HepG2 (cell line): ENCODE data around the gene ATP6V0A1. TPM values are rescaled to one million over a fixed set of nuclear protein-coding genes. Genes with fewer than 3 reads are reported as not detected.

Experiments
- ATAC-seq: fragments of 200-7000 bp; cut with Tn5 transposase; 3 replicates; pipeline ENCODE4 v1.9.1; 2020; ENCODE audit warnings: mild to moderate bottlenecking, moderate library complexity
- BruUV-seq: library from RNA; stranded (reverse); fragments of 400-500 nt; replicated peaks from 2 replicates; lab custom pipeline; 2021; lab: Mats Ljungman, UMichigan
- CTCF ChIA-PET: fragments of 300-600 bp; formaldehyde crosslinking; extraction: SDS; loops from one replicate; lab custom pipeline; 2021; ENCODE audit warnings: low total read pairs, inconsistent platforms, low intra/inter-chr PET ratio; lab: Yijun Ruan, JAX
- POLR2A ChIA-PET: fragments of 350-600 bp; sonication (Branson Sonifier 250); formaldehyde crosslinking; loops from one replicate; lab custom pipeline; 2020; ENCODE audit warnings: antibody characterized with exemption, inconsistent platforms; lab: Yijun Ruan, JAX
- DNase-seq: peaks from one replicate; pipeline ENCODE4 v3.0.0-alpha.2; 2015; ENCODE audit warnings: low spot score
- FAIRE-seq: peaks from 3 replicates; lab custom pipeline; 2011; peaks lifted over from hg19 to GRCh38; lab: Jason Lieb, UNC
- H2AFZ ChIP-seq: one replicate; pipeline ENCODE4 v1.6.1; 2011; ENCODE audit warnings: low read length, inconsistent platforms
- H3K27ac ChIP-seq: fragments of 300-600 bp; 3 replicates; pipeline ENCODE4 v1.8.0; 2011; ENCODE audit warnings: mixed run types, mild to moderate bottlenecking, mixed read lengths, low read length, inconsistent platforms; ENCODE audit not compliant: insufficient read depth; ENCODE audit errors: extremely low read length
- H3K27me3 ChIP-seq, 2 experiments: fragments of 200-600 bp in 1 of 2; 2 replicates in 1 of 2; 3 replicates in 1 of 2; pipeline versions ENCODE4 v1.6.0 to v1.8.0; 2011; ENCODE audit warnings: low read length in 2 of 2, mild to moderate bottlenecking in 2 of 2, moderate library complexity in 2 of 2, inconsistent platforms in 1 of 2; ENCODE audit not compliant: insufficient read depth in 2 of 2, control insufficient read depth in 1 of 2
- H3K36me3 ChIP-seq, 2 experiments: fragments of 200-600 bp in 1 of 2; replicated peaks in 1 of 2; 2 replicates in 1 of 2; 3 replicates in 1 of 2; pipeline versions ENCODE4 v1.5.1 to v1.8.0; 2011; ENCODE audit warnings: low read length in 2 of 2, inconsistent platforms in 1 of 2; ENCODE audit not compliant: insufficient read depth in 2 of 2, control insufficient read depth in 1 of 2
- H3K4me1 ChIP-seq: 2 replicates; pipeline ENCODE4 v1.5.1; 2012; ENCODE audit warnings: low read length, inconsistent platforms; ENCODE audit not compliant: insufficient read depth
- H3K4me2 ChIP-seq: 2 replicates; pipeline ENCODE4 v1.6.0; 2011; ENCODE audit warnings: low read depth, low read length, inconsistent platforms
- H3K4me3 ChIP-seq, 3 experiments: fragments of 200-600 bp in 1 of 3; sonication (generic), shearing (Covaris generic) in 1 of 3; replicated peaks in 1 of 3; 2 replicates each; pipeline ENCODE4 v1.5.1; 2011 to 2016; ENCODE audit warnings: low read length in 3 of 3, inconsistent platforms in 2 of 3, low read depth in 2 of 3, mild to moderate bottlenecking in 2 of 3, control low read depth in 1 of 3, mixed read lengths in 1 of 3; ENCODE audit not compliant: insufficient read depth in 1 of 3
- H3K79me2 ChIP-seq: one replicate; pipeline ENCODE4 v1.6.1; 2011; ENCODE audit warnings: low read length, inconsistent platforms; ENCODE audit not compliant: insufficient read depth
- H3K9ac ChIP-seq: 2 replicates; pipeline ENCODE4 v1.6.0; 2011; ENCODE audit warnings: mild to moderate bottlenecking, low read depth, low read length, inconsistent platforms; ENCODE audit not compliant: insufficient read depth
- H3K9me3 ChIP-seq: 2 replicates; pipeline ENCODE4 v1.5.1; 2012; ENCODE audit warnings: mild to moderate bottlenecking, low read length
- H4K20me1 ChIP-seq: 2 replicates; pipeline ENCODE4 v1.6.0; 2011; ENCODE audit warnings: inconsistent platforms, mild to moderate bottlenecking, low read length, moderate library complexity; ENCODE audit not compliant: insufficient read depth
- BCL3 ChIP-seq: sonication (generic); formaldehyde crosslinking; IDR thresholded peaks from 2 replicates; pipeline ENCODE4 v1.5.1; 2020; ENCODE audit warnings: mild to moderate bottlenecking, missing genetic modification reagents, moderate library complexity
- BHLHE40 ChIP-seq: IDR thresholded peaks from 2 replicates; pipeline ENCODE4 v1.6.1; 2011; ENCODE audit warnings: low read length, improper control_type of control experiment
- CREM ChIP-seq, 2 experiments: sonication (generic) in 1 of 2; formaldehyde crosslinking in 1 of 2; IDR thresholded peaks; 2 replicates each; pipeline versions ENCODE4 v1.4.0 to v1.6.1; 2016 to 2020; ENCODE audit warnings: antibody characterized with exemption in 1 of 2, mild to moderate bottlenecking in 1 of 2, missing genetic modification reagents in 1 of 2
- ELF3 ChIP-seq: IDR thresholded peaks from 2 replicates; pipeline ENCODE4 v1.6.1; 2016; ENCODE audit warnings: missing genetic modification reagents, missing compliant biosample characterization
- ETV6 ChIP-seq: sonication (generic); formaldehyde crosslinking; conservative IDR thresholded peaks from 2 replicates; pipeline ENCODE4 v1.4.0; 2020; ENCODE audit warnings: missing genetic modification reagents
- FOSL2 ChIP-seq: sonication (generic); formaldehyde crosslinking; IDR thresholded peaks from 2 replicates; pipeline ENCODE4 v1.4.0; 2020; ENCODE audit warnings: missing genetic modification reagents
- GATAD2A ChIP-seq: IDR thresholded peaks from 2 replicates; pipeline ENCODE4 v1.6.1; 2016
- HNF4G ChIP-seq, 2 experiments: sonication (generic) in 1 of 2; formaldehyde crosslinking in 1 of 2; IDR thresholded peaks; 2 replicates each; pipeline versions ENCODE4 v1.4.0 to v1.6.1; 2011 to 2020; ENCODE audit warnings: borderline replicate concordance in 2 of 2, low read depth in 2 of 2, mild to moderate bottlenecking in 2 of 2, low read length in 1 of 2, missing genetic modification reagents in 1 of 2, moderate library complexity in 1 of 2
- MEIS1 ChIP-seq: sonication (generic); formaldehyde crosslinking; IDR thresholded peaks from 2 replicates; pipeline ENCODE4 v1.9.0; 2021; ENCODE audit warnings: mild to moderate bottlenecking, missing genetic modification reagents, moderate library complexity, borderline replicate concordance
- MTF2 ChIP-seq: sonication (generic); formaldehyde crosslinking; IDR thresholded peaks from 2 replicates; pipeline ENCODE4 v1.5.0; 2020; ENCODE audit warnings: missing genetic modification reagents, borderline replicate concordance
- NR3C1 ChIP-seq: sonication (generic); formaldehyde crosslinking; IDR thresholded peaks from 2 replicates; pipeline ENCODE4 v1.4.0; 2020; ENCODE audit warnings: missing genetic modification reagents
- PAXIP1 ChIP-seq: sonication (generic); formaldehyde crosslinking; conservative IDR thresholded peaks from 2 replicates; pipeline ENCODE4 v1.4.0; 2020; ENCODE audit warnings: mild to moderate bottlenecking, missing genetic modification reagents, moderate library complexity
- POLR2AphosphoS5 ChIP-seq: IDR thresholded peaks from 2 replicates; pipeline ENCODE4 v1.6.1; 2012; ENCODE audit warnings: low read depth, low read length
- ZFP36 ChIP-seq: fragments of 150-350 bp; IDR thresholded peaks from 2 replicates; pipeline ENCODE4 v1.6.1; 2018; ENCODE audit warnings: borderline replicate concordance, low read length, low read depth; ENCODE audit not compliant: partially characterized antibody
- ZNF225 ChIP-seq: sonication (generic); formaldehyde crosslinking; IDR thresholded peaks from 2 replicates; pipeline ENCODE4 v1.4.0; 2020; ENCODE audit warnings: mild to moderate bottlenecking, missing genetic modification reagents
- ZNF276 ChIP-seq: sonication (generic); formaldehyde crosslinking; IDR thresholded peaks from 2 replicates; pipeline ENCODE4 v1.4.0; 2020; ENCODE audit warnings: mild to moderate bottlenecking, low read depth, missing genetic modification reagents
- ZSCAN22 ChIP-seq: sonication (generic); formaldehyde crosslinking; IDR thresholded peaks from 2 replicates; pipeline ENCODE4 v1.4.0; 2020; ENCODE audit warnings: mild to moderate bottlenecking, missing genetic modification reagents
- WGBS: methylation state at CpG from one replicate; pipeline ENCODE4 v1.1.6; 2017; ENCODE audit warnings: low lambda C conversion rate; 5-methylcytosine and 5-hydroxymethylcytosine counted together
- in situ Hi-C: cut with HindIII; loops from 2 replicates; pipeline ENCODE4 v1.10.0; 2017; ENCODE audit warnings: low pct_unique_long_range_greater_than_20kb; ENCODE audit not compliant: extremely low pct_ligation_motif_present
- intact Hi-C: fragments of 100-400 bp; cut with micrococcal nuclease; formaldehyde crosslinking; loops from one replicate; pipeline ENCODE4 v1.10.0; 2022; ENCODE audit not compliant: unreplicated experiment
- polyA plus RNA-seq, 8 experiments: library from polyadenylated mRNA; depleted of rRNA in 3 of 8; stranded (reverse) in 7 of 8; unstranded in 1 of 8; fragments of >200 nt; fragmentation: Illumina TruSeq in 4 of 8; extraction: Trizol in 4 of 8; gene quantifications; 2 replicates each; pipeline versions ENCODE4 v1.2.1 to v1.2.3, GENCODE V29; 2011 to 2016; ENCODE audit warnings: low read depth in 4 of 8, missing spikeins in 1 of 8, mixed read lengths in 1 of 8; ENCODE audit not compliant: insufficient read depth in 1 of 8
- total RNA-seq, 5 experiments: library from RNA; depleted of rRNA; stranded (reverse); fragments of >200 nt; fragmentation: Illumina TruSeq; extraction: Trizol; gene quantifications; 2 replicates each; pipeline ENCODE4 v1.2.3, GENCODE V29; 2016; ENCODE audit warnings: low read depth in 1 of 5

ATP6V0A1 gene
- total and polyA plus RNA-seq, 2 of the 13 experiments (the other 11 are each of a cell fraction or from before 2014, with no cell fraction given), result 27.9 to 54.1 TPM

- peak within 1 kb of the TSS; percentile 66 to 91 (median 79) for H3K4me3 ChIP-seq
- WGBS, result 1% methylated on average over 24 of the region's 26 CpGs
- FAIRE-seq (peak; percentile 97), DNase-seq (peak; percentile 98), ATAC-seq (peak; percentile 56)
- H4K20me1 ChIP-seq, result no peaks in the 10 kb centered on the region
- in situ Hi-C loops (no loop called here), intact Hi-C loops (no loop called here)
- H3K79me2 ChIP-seq, result peaks cover 26% of the 10 kb centered on the region
- BruUV-seq, result no TSS peak
- POLR2A ChIA-PET, result interaction anchor here (0.6 to 7.6 kb wide), 6 partner anchors 9 to 114 kb away, joined by 3 to 128 read pairs (median 22); partner anchors contain the start of genes HSD17B1, NAGLU, PLEKHH3 and PSMC3IP
- peak within 1 kb of the TSS; percentile 91 for H3K27ac ChIP-seq
- H3K9ac ChIP-seq, result peak within 1 kb of the TSS; percentile 94
- H3K4me1 ChIP-seq, result peaks cover 53% of the 10 kb centered on the region
- CTCF ChIA-PET, result interaction anchor here (1.1 kb wide), 1 partner anchor 16 kb away, joined by 3 read pairs; the partner anchor contains the start of gene PSMC3IP
- H3K36me3 ChIP-seq, result peaks cover 14 to 25% of the 10 kb centered on the region in 2 experiments
- H3K9me3 ChIP-seq, result no peaks in the 10 kb centered on the region
- H3K4me2 ChIP-seq, result peak within 1 kb of the TSS; percentile 82
- no peak within 1 kb of the TSS for H2AFZ ChIP-seq
- H3K27me3 ChIP-seq, result no peaks in the 10 kb centered on the region; a peak in 1 of 5 replicates
- peak; percentile 98 for TF ChIP-seq ELF3 (CRISPR knock-in tag)
- TF ChIP-seq NR3C1, result no peak
- peak; percentile 87 for TF ChIP-seq CREM (IDR thresholded peaks at IDR 0.05)
- no peak for TF ChIP-seq CREM (CRISPR knock-in tag; IDR thresholded peaks at IDR 0.05)
- TF ChIP-seq ZNF225, result no peak; the same call in 1 of the 2 replicates
- TF ChIP-seq HNF4G (IDR thresholded peaks at IDR 0.05; ENCODE audit: borderline replicate concordance, low read depth, low read length), result peak; percentile 37; the same call in 1 of the 2 replicates
- no peak; the same call in 1 of the 2 replicates for TF ChIP-seq HNF4G (CRISPR knock-in tag; IDR thresholded peaks at IDR 0.05; ENCODE audit: borderline replicate concordance, low read depth)
- TF ChIP-seq BCL3 (CRISPR knock-in tag), result peak; percentile 23; the same call in 1 of the 2 replicates
- peak; percentile 92; the same call in 1 of the 2 replicates for TF ChIP-seq POLR2AphosphoS5
- TF ChIP-seq PAXIP1 (CRISPR knock-in tag), result peak; percentile 67
- TF ChIP-seq MEIS1 (CRISPR knock-in tag), result peak; percentile 61; the same call in 1 of the 2 replicates
- no peak; the same call in none of the 2 replicates for TF ChIP-seq ZNF276 (CRISPR knock-in tag)
- no peak; the same call in 1 of the 2 replicates for TF ChIP-seq ZSCAN22 (CRISPR knock-in tag)
- TF ChIP-seq BHLHE40, result no peak; the same call in 1 of the 2 replicates
- TF ChIP-seq MTF2, result peak; percentile 87; the same call in 1 of the 2 replicates
- TF ChIP-seq FOSL2, result peak; percentile 65
- no peak for TF ChIP-seq ZFP36
- peak; percentile 78; the same call in 1 of the 2 replicates for TF ChIP-seq GATAD2A (CRISPR knock-in tag)
- peak; percentile 49 for TF ChIP-seq ETV6 (CRISPR knock-in tag)
Measured at GRCh38 chr17:42561897-42562387, 103.3 kb downstream of the ATP6V0A1 start, which contains the start of gene COASY. Gene COASY (plus strand): TSS chr17:42562148. CDS start chr17:42562623, 475 bp downstream.
